GM19023 (cell line): ENCODE measurements around the gene DTX4.
"Not testable (repeated sequence)": the region's sequence is repeated elsewhere in the genome, so short reads cannot be mapped to it uniquely, and the experiment has no call there.

ENCODE experiments used
- ATAC-seq: cut with Tn5 transposase; IDR thresholded peaks from one replicate; pipeline ENCODE4 v1.9.1; 2021; ENCODE audit warnings: mild to moderate bottlenecking, moderate library complexity; ENCODE audit not compliant: unreplicated experiment

The DTX4 gene

GRCh38 chr11:59171508-59172322 lies at the start of gene DTX4:
Gene DTX4 (plus strand): TSS chr11:59172132. CDS start chr11:59172596, 464 bp downstream.
- peak; percentile 77 for ATAC-seq

- ATAC-seq: peak; percentile 99
Observed at GRCh38 chr11:59135648-59136461, 36.1 kb upstream of the DTX4 start.

DNA sequence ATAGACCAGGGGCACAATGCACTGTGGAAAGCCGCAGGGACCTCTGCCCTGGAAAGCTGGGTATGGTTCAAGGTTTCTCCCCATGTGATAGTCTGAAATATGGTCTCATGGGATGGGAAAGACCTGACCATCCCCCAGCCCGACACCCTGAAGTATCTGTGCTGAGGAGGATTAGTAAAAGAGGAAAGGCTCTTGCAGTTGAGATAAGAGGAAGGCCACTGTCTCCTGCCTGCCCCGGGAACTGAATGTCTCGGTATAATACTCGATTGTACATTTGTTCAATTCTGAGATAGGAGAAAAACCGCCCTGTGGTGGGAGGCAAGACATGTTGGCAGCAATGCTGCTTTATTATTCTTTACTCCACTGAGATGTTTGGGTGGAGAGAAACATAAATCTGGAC lies 35.4 kb upstream of the DTX4 start:
- not testable (repeated sequence) for ATAC-seq

DNA sequence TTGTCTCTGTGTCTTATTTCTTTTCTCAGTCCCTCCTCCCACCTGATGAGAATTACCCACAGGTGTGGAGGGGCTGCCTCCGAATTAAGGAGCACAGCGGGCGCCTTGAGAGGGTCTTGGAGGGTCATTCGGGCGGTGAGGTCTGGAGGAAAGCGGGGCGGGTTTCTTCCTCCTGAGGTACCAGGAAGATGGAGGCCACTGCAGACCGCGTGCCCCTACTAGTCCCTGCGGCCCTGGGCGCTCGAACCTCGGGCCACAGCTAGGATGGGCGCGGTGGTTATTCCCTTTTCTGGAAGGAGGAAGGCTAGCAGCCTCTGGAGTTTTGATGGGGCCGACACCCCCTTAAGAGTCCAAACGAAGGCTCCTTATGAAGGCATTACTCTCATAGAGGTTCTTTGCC lies 34.7 kb upstream of the DTX4 start:
- ATAC-seq: no peak

DNA sequence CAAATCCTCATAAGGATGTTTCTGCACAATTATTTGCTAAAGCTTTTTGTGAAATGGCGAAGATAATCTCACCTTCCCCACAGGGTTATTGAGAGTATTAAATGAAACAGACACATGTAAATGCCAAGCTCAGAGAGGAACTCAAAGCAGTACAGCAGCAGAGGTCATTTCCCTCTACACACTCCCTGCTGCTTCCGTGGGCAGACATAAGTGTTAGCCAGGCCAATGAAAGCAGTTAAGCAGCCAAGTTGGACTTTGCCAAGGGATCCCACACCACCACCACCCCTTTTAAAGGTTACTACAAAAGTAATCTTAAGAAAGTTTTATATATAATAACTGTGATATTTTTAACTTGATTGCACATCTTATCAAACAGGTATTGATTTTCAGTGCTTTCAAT lies 33.3 kb upstream of the DTX4 start:
- no peak for ATAC-seq

DNA sequence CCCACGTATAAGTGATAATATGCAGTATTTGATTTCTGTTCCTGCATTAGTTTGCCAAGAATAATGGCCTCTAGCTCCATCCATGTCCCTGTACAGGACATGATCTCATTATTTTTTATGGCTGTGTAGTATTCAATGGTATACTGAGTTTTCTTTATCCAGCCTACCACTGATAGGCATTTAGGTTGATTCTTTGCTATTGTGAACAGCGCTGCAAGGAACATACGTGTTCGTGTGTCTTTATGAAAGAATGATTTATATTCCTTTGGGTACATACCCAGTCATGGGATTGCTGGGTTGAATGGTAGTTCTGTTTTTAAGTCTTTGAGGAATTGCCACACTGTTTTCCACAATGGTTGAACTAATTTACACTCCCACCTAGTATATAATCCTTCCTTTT lies 30.7 kb upstream of the DTX4 start:
- ATAC-seq: no peak

GRCh38 chr11:59141673-59142460 lies 30.1 kb upstream of the DTX4 start:
- ATAC-seq: no peak

DNA sequence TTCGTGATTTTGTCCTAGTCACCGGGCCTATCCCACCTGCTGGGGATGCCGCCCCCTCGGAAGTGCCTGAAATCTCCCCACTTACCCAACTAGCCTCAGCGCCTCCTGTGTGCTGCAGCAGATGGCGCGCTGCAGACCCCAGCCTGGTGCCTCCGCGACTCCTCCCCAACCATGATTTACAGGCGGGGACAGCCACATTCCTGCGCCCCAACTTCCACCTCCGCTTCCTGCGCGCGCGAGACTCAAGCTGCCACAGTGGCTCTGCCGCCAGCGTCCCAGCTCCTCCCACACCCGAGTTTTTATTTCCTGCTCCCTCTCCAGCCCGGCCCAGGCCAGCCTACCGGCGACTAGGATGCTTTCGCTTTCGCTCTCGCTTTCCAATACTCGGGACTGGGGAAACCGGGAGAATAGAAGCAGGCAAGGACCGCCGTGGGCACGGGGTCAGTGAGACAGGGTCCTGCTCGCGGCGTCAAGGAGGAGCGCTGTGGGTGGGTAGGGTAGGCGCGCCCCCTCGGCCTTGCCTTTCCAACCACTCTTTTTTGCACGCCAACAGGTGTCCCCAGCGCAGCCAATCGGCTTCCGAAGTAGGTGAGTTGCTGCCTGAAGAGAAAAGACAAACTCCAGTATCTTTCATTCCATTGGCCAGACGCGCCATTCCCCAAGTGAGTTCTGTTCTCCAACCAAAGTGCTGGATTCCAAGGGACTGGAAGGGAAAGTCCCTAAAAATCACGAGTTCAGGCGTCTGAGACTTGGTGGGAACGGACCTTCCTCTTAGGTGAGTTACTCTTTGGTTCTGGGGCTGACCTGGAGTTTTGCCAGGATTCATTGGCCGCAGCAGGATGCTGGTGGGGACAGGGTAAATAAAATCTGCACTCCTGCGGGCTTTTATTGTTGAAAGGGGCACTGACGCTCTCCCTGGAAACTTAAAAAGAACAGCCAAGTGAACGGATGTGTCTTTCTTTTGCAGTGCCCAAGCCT lies 29.1 kb upstream of the DTX4 start, which contains the start of gene FAM111A:
Gene FAM111A, plus strand, starts transcription at position 327 of the 978 bp plus-strand sequence. CDS start 6,017 bp downstream, outside the sequence.
- peak; percentile 81 for ATAC-seq

- no peak for ATAC-seq
Observed at GRCh38 chr11:59144096-59144495, 27.8 kb upstream of the DTX4 start.

DNA sequence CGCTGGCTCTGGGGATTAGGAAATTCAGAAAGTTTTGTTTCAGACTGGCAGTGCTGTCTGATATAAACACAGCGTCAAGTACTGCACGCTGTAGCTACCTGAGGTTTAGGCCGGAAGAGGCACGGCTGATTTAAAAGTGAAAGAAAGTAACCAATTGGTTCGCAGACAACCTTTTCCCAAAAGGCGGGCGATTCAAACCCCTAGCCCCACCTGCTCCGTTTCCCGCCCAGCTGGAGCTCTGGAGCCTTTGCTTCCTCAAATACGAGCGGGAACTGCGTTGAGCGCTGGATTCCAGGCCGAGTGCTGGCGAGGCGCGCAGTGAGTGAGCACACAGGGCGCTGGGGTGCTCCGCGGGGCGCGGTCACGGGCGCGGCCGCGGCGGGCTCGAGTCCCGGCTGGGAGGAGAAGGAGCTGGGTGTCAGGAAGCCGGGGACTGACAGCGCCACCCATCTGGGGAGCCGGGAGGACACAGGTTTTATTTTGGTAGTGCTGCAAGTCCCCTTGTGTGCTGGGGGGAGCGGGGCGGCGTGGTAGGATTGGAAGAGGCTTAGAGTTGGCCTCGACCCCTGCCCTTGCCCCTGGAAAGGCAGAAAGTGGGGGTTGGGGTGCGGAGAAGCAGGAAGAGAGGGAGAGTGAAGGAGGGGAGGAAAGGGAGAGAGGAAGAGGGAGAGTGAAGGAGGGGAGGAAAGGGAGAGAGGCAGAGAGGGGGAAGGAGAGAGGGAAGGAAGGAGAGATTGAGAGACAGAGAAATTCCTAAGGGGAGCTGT lies 27.2 kb upstream of the DTX4 start:
- ATAC-seq: peak; percentile 53

- no peak for ATAC-seq
Observed at GRCh38 chr11:59145534-59145933, 26.4 kb upstream of the DTX4 start.

GRCh38 chr11:59151761-59152160 lies 20.2 kb upstream of the DTX4 start:
- ATAC-seq: peak; percentile 58

GRCh38 chr11:59152312-59152951 lies 19.5 kb upstream of the DTX4 start:
- peak; percentile 84 for ATAC-seq

DNA sequence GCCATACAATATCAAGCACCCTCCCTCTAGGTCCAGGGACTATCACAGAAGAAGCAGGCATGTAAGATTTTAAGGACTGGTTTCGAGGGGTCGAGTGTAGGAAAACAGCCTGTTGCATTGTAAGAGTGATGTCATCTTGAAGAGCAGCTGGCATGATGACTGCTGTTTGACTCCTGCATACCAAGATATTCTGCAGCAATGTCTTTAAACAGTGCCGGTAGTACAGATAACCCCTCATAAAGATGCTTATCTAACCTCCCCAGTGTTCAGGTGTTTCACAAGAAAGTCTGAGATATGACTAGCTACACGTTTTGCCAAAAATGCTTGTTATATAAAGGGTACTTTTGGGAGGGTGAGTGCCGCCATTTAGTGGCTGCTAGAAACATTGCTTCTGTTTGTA lies 17.3 kb upstream of the DTX4 start:
- no peak for ATAC-seq

- no peak for ATAC-seq
Observed at GRCh38 chr11:59157433-59157832, 14.5 kb upstream of the DTX4 start.

GRCh38 chr11:59158206-59159068 lies 13.5 kb upstream of the DTX4 start:
- ATAC-seq: peak; percentile 94

- ATAC-seq: no peak
Observed at GRCh38 chr11:59164028-59164427, 7.9 kb upstream of the DTX4 start.
